Prostate gland (tissue), 2 donors: ENCODE results near the gene LPIN1. TPM values are rescaled to one million over a fixed set of nuclear protein-coding genes. Genes with fewer than 3 reads are reported as not detected.

Experiments used
- DNase-seq: peaks from one replicate; pipeline ENCODE4 v3.0.0-alpha.2; 2019; ENCODE audit warnings: low spot score
- H3K27ac ChIP-seq, 2 donors: fragments of 200-600 bp; sonication (generic); 2 replicates each; pipeline ENCODE4 v1.5.1; 2017 to 2019
- H3K27me3 ChIP-seq: fragments of 200-600 bp; sonication (generic); replicated peaks from 2 replicates; pipeline ENCODE4 v1.5.1; 2019; ENCODE audit not compliant: insufficient read depth
- H3K36me3 ChIP-seq, 2 donors: fragments of 200-600 bp; sonication (generic); 1 replicate in 1 of 2; 2 replicates in 1 of 2; pipeline versions ENCODE4 v1.5.1 to v1.8.1; 2017 to 2019
- H3K4me1 ChIP-seq: fragments of 200-600 bp; sonication (generic); replicated peaks from 2 replicates; pipeline ENCODE4 v1.5.1; 2019
- H3K4me3 ChIP-seq, 2 donors: fragments of 200-600 bp; sonication (generic); 2 replicates each; pipeline ENCODE4 v1.5.1; 2017 to 2019
- H3K9me3 ChIP-seq: fragments of 200-600 bp; sonication (generic); 2 replicates; pipeline ENCODE4 v1.5.1; 2017
- POLR2A ChIP-seq: fragments of 450-650 bp; IDR thresholded peaks from one replicate; pipeline ENCODE4 v1.6.1; 2016; ENCODE audit warnings: antibody characterized with exemption, mild to moderate bottlenecking
- POLR2AphosphoS5 ChIP-seq: sonication (generic); formaldehyde crosslinking; IDR thresholded peaks from one replicate; pipeline ENCODE4 v1.6.1; 2017; ENCODE audit warnings: antibody characterized with exemption
- WGBS: methylation state at CpG from one replicate; pipeline ENCODE4 v1.1.5; 2018; 5-methylcytosine and 5-hydroxymethylcytosine counted together
- intact Hi-C: fragments of 100-400 bp; cut with DNase I; formaldehyde crosslinking; loops from one replicate; pipeline ENCODE4 v1.14.2; 2022
- total RNA-seq, 2 donors: library from RNA; depleted of rRNA; stranded (reverse); fragments of >200 nt; gene quantifications; one replicate each; pipeline ENCODE4 v1.1.0, GENCODE V29; 2016
- TF ChIP-seq, protein P1 (sequence below), 4 experiments: fragments of 200-600 bp in 2 of 4; fragments of 450-650 bp in 2 of 4; sonication (generic) in 2 of 4; IDR thresholded peaks; 1 replicate in 3 of 4; 2 replicates in 1 of 4; pipeline ENCODE4 v1.5.1; 2016 to 2019; ENCODE audit warnings: antibody characterized with exemption in 4 of 4, mild to moderate bottlenecking in 2 of 4, moderate library complexity in 2 of 4

The LPIN1 gene
- total RNA-seq, 2 donors from 2014 or later, result 18.2 to 57.1 TPM

DNA sequence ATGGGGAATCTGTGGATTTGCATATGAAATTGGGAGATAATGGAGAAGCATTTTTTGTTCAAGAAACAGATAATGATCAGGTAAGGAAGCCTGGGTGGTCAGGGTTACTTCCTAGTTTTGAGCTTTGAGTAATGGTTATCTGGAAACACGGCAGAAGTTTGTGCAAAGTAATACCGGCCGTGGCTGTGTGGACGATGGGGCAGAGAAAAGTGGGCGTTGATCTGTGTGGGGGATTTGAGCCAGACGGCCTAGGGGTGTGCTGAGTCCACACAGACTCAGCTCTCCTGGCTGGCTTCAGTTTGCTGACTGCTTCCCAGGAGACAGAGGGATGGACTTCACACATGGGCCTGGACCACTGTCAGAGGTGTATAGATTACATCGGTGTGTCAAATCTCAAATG lies 21.3 kb downstream of the LPIN1 start:
- no peaks in the 10 kb centered on the region for H3K9me3 ChIP-seq
- H3K27me3 ChIP-seq, result no peaks in the 10 kb centered on the region
- 80% methylated on average over 7 of the region's 7 CpGs for WGBS
- H3K4me3 ChIP-seq, result no peak overlapping the region
- intact Hi-C loops, result no loop called here
- no peak overlapping the region for H3K27ac ChIP-seq
- H3K4me1 ChIP-seq, result no peaks in the 10 kb centered on the region
- DNase-seq, result no peak
- TF ChIP-seq POLR2AphosphoS5 (no peak), POLR2A (no peak)
- TF ChIP-seq, protein P1, sequence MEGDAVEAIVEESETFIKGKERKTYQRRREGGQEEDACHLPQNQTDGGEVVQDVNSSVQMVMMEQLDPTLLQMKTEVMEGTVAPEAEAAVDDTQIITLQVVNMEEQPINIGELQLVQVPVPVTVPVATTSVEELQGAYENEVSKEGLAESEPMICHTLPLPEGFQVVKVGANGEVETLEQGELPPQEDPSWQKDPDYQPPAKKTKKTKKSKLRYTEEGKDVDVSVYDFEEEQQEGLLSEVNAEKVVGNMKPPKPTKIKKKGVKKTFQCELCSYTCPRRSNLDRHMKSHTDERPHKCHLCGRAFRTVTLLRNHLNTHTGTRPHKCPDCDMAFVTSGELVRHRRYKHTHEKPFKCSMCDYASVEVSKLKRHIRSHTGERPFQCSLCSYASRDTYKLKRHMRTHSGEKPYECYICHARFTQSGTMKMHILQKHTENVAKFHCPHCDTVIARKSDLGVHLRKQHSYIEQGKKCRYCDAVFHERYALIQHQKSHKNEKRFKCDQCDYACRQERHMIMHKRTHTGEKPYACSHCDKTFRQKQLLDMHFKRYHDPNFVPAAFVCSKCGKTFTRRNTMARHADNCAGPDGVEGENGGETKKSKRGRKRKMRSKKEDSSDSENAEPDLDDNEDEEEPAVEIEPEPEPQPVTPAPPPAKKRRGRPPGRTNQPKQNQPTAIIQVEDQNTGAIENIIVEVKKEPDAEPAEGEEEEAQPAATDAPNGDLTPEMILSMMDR (IDR thresholded peaks at IDR 0.05), result no peak
- no peaks in the 10 kb centered on the region for H3K36me3 ChIP-seq

- DNase-seq, result no peak
- intact Hi-C loops, result no loop called here
- Histone ChIP-seq H3K9me3 (no peaks in the 10 kb centered on the region), H3K4me1 (no peaks in the 10 kb centered on the region), H3K4me3 (no peak overlapping the region), H3K27me3 (no peaks in the 10 kb centered on the region), H3K27ac (no peak overlapping the region), H3K36me3 (no peaks in the 10 kb centered on the region)
- 55% methylated on average over 3 of the region's 3 CpGs for WGBS
- TF ChIP-seq POLR2A (no peak), POLR2AphosphoS5 (no peak)
- TF ChIP-seq, protein P1 (IDR thresholded peaks at IDR 0.05), result no peak
These were observed 22.5 kb downstream of the LPIN1 start for GRCh38 chr2:11768946-11769345.

GRCh38 chr2:11769516-11769915 lies 23.1 kb downstream of the LPIN1 start:
- H3K4me3 ChIP-seq, result no peak overlapping the region

GRCh38 chr2:11770531-11771188 lies 24.2 kb downstream of the LPIN1 start:
- H3K27ac ChIP-seq, result no peak overlapping the region
- TF ChIP-seq, protein P1 (IDR thresholded peaks at IDR 0.05), result no peak
- TF ChIP-seq POLR2A (no peak), POLR2AphosphoS5 (no peak)
- no peaks in the 10 kb centered on the region for H3K4me1 ChIP-seq
- no peaks in the 10 kb centered on the region for H3K9me3 ChIP-seq
- H3K27me3 ChIP-seq, result no peaks in the 10 kb centered on the region
- WGBS, result 77% methylated on average over 6 of the region's 6 CpGs
- no peak for DNase-seq
- H3K36me3 ChIP-seq, result no peaks in the 10 kb centered on the region
- intact Hi-C loops, result no loop called here
- H3K4me3 ChIP-seq, result no peak overlapping the region

More at GRCh38 chr2:11769516-11769915, 23.1 kb downstream of the LPIN1 start:
- intact Hi-C loops, result no loop called here
- Histone ChIP-seq H3K4me1 (no peaks in the 10 kb centered on the region), H3K9me3 (no peaks in the 10 kb centered on the region), H3K27me3 (no peaks in the 10 kb centered on the region), H3K36me3 (no peaks in the 10 kb centered on the region), H3K27ac (no peak overlapping the region)
- WGBS, result 54% methylated on average over 3 of the region's 3 CpGs
- TF ChIP-seq POLR2A (no peak), POLR2AphosphoS5 (no peak)
- TF ChIP-seq, protein P1 (IDR thresholded peaks at IDR 0.05), result no peak
- no peak for DNase-seq

DNA sequence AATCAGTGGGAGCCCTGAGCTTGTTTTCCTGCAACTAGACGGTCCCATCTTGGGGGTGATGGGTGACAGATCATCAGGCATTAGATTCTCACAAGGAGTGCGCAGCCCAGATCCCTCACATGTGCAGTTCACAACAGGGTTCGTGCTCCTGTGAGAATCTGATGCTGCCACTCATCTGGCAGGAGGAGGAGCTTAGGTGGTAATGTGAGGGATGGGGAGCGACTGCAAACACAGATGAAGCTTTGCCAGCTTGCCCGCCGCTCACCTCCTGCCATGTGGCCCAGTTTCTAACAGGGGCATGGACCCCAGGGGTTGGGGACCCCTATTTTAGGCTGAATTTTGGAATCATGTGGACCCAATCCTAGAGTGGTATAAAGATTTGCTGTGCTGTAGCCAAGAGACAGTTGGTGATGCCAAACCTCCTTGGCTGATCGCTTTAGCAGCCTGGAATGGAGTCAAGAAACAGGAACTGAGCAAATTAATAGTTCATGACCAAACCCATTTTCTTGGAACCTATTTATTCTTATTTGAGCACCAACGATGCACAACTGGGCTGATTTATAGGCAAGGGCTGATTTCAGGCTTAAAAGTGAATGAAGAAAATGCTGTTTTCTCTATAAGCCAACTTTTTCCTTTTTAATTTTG lies 25.7 kb downstream of the LPIN1 start:
- Histone ChIP-seq H3K9me3 (no peaks in the 10 kb centered on the region), H3K4me3 (no peak overlapping the region), H3K27ac (no peak overlapping the region), H3K4me1 (no peaks in the 10 kb centered on the region), H3K36me3 (no peaks in the 10 kb centered on the region), H3K27me3 (no peaks in the 10 kb centered on the region)
- DNase-seq, result no peak
- TF ChIP-seq POLR2A (no peak), POLR2AphosphoS5 (no peak)
- 73% methylated on average over 8 of the region's 8 CpGs for WGBS
- intact Hi-C loops, result no loop called here
